ENCODE results near the gene OR2T34.
"Not testable (repeated sequence)": the region's sequence is repeated elsewhere in the genome, so short reads cannot be mapped to it uniquely, and the experiment has no call there.

The OR2T34 gene

GRCh38 chr1:248551027-248551426, 23.5 kb downstream of the OR2T34 start:
- not testable (repeated sequence) for DNase-seq (ENCODE audit: low spot score)

- not testable (repeated sequence) for DNase-seq (ENCODE audit: low spot score)
These were observed 27.2 kb downstream of the OR2T34 start for GRCh38 chr1:248547383-248547782.

- not testable (repeated sequence) for DNase-seq (ENCODE audit: low spot score)
These were observed 37.1 kb downstream of the OR2T34 start for GRCh38 chr1:248537449-248537848.

Data from kidney capillary endothelial cell (primary cell).